GM23248 (cell line): ENCODE results near the gene TGFB1I1.
"Not testable (repeated sequence)": the region's sequence is repeated elsewhere in the genome, so short reads cannot be mapped to it uniquely, and the experiment has no call there.

Source experiments
- EZH2 ChIP-seq: fragments of 200-600 bp; sonication (generic); IDR thresholded peaks from 2 replicates; pipeline ENCODE4 v1.6.1; 2018; ENCODE audit warnings: antibody characterized with exemption, mild to moderate bottlenecking; ENCODE audit not compliant: insufficient read depth, poor library complexity, severe bottlenecking
- EZH2phosphoT487 ChIP-seq: fragments of 200-600 bp; sonication (generic); IDR thresholded peaks from 2 replicates; pipeline ENCODE4 v1.6.1; 2018; ENCODE audit warnings: antibody characterized with exemption, moderate library complexity, mild to moderate bottlenecking, low read depth; ENCODE audit not compliant: insufficient read depth

DNA sequence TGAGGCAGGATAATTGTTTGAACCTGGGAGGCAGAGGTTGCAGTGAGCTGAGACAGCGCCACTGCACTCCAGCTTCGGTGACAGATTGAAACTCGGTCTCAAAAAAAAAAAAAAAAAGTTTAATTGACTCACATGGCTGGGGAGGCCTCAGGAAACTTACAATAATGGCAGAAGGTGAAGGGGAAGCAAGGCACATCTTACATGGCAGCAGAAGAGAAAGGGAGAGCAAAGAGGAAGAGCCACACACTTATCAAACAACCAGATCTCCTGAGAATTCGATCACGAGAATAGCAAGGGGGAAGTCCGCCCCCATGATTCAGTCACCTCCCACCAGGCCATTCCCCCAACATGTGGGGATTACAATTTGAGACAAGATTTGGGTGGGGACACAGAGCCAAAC lies 26.0 kb upstream of the TGFB1I1 start:
- not testable (repeated sequence) for TF ChIP-seq EZH2phosphoT487, EZH2
